Fibroblast of skin of scalp (primary cell): ENCODE measurements around the gene TANC1.

ENCODE experiments used
- DNase-seq: peaks from one replicate; pipeline ENCODE4 v3.0.0-alpha.2; 2013

Gene TANC1

GRCh38 chr2:159144776-159145614, 176.6 kb downstream of the TANC1 start:
- DNase-seq = no peak

- no peak for DNase-seq
These were observed 177.4 kb downstream of the TANC1 start for GRCh38 chr2:159145745-159146354.

GRCh38 chr2:159146996-159147666, 178.7 kb downstream of the TANC1 start:
- no peak for DNase-seq

GRCh38 chr2:159147690-159148089, 179.2 kb downstream of the TANC1 start:
- no peak for DNase-seq

GRCh38 chr2:159148901-159149300, 180.5 kb downstream of the TANC1 start:
- no peak for DNase-seq

- DNase-seq = no peak
These were observed 181.3 kb downstream of the TANC1 start for GRCh38 chr2:159149747-159150146.

GRCh38 chr2:159150280-159150746, 181.9 kb downstream of the TANC1 start:
- no peak for DNase-seq

GRCh38 chr2:159151198-159152127, 183.0 kb downstream of the TANC1 start:
- DNase-seq = no peak

- DNase-seq = no peak
These were observed 183.8 kb downstream of the TANC1 start for GRCh38 chr2:159152128-159152778.

- no peak for DNase-seq
These were observed 184.6 kb downstream of the TANC1 start for GRCh38 chr2:159153063-159153462.

GRCh38 chr2:159153463-159153862, 185.0 kb downstream of the TANC1 start:
- DNase-seq = no peak

GRCh38 chr2:159153951-159154350, 185.5 kb downstream of the TANC1 start:
- no peak for DNase-seq

- DNase-seq = no peak
These were observed 185.9 kb downstream of the TANC1 start for GRCh38 chr2:159154366-159154765.

GRCh38 chr2:159155320-159155719, 186.9 kb downstream of the TANC1 start:
- no peak for DNase-seq

GRCh38 chr2:159155791-159156190, 187.4 kb downstream of the TANC1 start:
- no peak for DNase-seq

GRCh38 chr2:159156834-159157233, 188.4 kb downstream of the TANC1 start:
- DNase-seq = no peak

- no peak for DNase-seq
These were observed 189.1 kb downstream of the TANC1 start for GRCh38 chr2:159157361-159158209.

- DNase-seq = no peak
These were observed 192.0 kb downstream of the TANC1 start for GRCh38 chr2:159160412-159160811.

- DNase-seq = no peak
These were observed 192.5 kb downstream of the TANC1 start for GRCh38 chr2:159160954-159161353.

- DNase-seq = no peak
These were observed 195.5 kb downstream of the TANC1 start for GRCh38 chr2:159163930-159164329.

- DNase-seq = no peak
These were observed 196.0 kb downstream of the TANC1 start for GRCh38 chr2:159164457-159164911.
